ENCODE results near the gene AKAP13. TPM values are rescaled to one million over a fixed set of nuclear protein-coding genes. Genes with fewer than 3 reads are reported as not detected.

The AKAP13 gene
- total RNA-seq, 1 experiment from 2014 or later: 47.3 TPM

- no peak for TF ChIP-seq CTCF (conservative IDR thresholded peaks at IDR 0.05)
- no peak overlapping the region for H3T11ph ChIP-seq (ENCODE audit: low read length)
- H3K9me3 ChIP-seq (ENCODE audit: control insufficient read depth, low read depth, low read length): no peaks in the 10 kb centered on the region
- H3K56ac ChIP-seq (ENCODE audit: insufficient read length, low read depth, low read length): no peak overlapping the region
- H2BK12ac ChIP-seq (ENCODE audit: insufficient read length, low read depth, low read length): no peak overlapping the region
- no peak overlapping the region for H3K23ac ChIP-seq (ENCODE audit: insufficient read length, low read depth, low read length)
- H3K27ac Mint-ChIP-seq: no peak overlapping the region
- H2AFZ ChIP-seq (ENCODE audit: low read length): no peak overlapping the region
- no peak overlapping the region for H4K5ac ChIP-seq (ENCODE audit: insufficient read length, low read depth, low read length)
- no peak overlapping the region for H2BK120ac ChIP-seq (ENCODE audit: low read depth, low read length, poor library complexity, severe bottlenecking)
- no peak overlapping the region for H2BK15ac ChIP-seq (ENCODE audit: low read depth, low read length)
- no peaks in the 10 kb centered on the region for H3K27me3 Mint-ChIP-seq (ENCODE audit: low read depth)
- DNase-seq: no peak
- no peaks in the 10 kb centered on the region for H3K79me1 ChIP-seq (ENCODE audit: insufficient read depth, low read depth, low read length, poor library complexity, severe bottlenecking)
- WGBS (ENCODE audit: extremely low coverage, insufficient read length, low lambda C conversion rate): no CpG with 5 or more reads among the region's 1 CpG
- H2AK5ac ChIP-seq (ENCODE audit: insufficient read length, low read length): no peak overlapping the region
- H3K4me2 ChIP-seq (ENCODE audit: insufficient read depth, insufficient read length, low read length): no peak overlapping the region
- no peaks in the 10 kb centered on the region for H4K20me1 ChIP-seq (ENCODE audit: control insufficient read depth, insufficient read depth, insufficient read length)
- H3K4me1 ChIP-seq (ENCODE audit: insufficient read depth, low read length): no peaks in the 10 kb centered on the region
- no peak overlapping the region for H2BK5ac ChIP-seq (ENCODE audit: insufficient read length, low read length)
- no peaks in the 10 kb centered on the region for H3K27me3 ChIP-seq (ENCODE audit: insufficient read depth, low read length)
- H3K4me1 Mint-ChIP-seq: no peaks in the 10 kb centered on the region
- no peak overlapping the region for H3K27ac ChIP-seq (ENCODE audit: insufficient read length, low read depth, low read length)
- no peak overlapping the region for H4K91ac ChIP-seq (ENCODE audit: insufficient read length, low read depth, low read length)
- H3K18ac ChIP-seq (ENCODE audit: insufficient read length, low read depth, low read length): no peak overlapping the region
- no peak overlapping the region for H2BK20ac ChIP-seq (ENCODE audit: low read depth, low read length, poor library complexity, severe bottlenecking)
- H3K4ac ChIP-seq (ENCODE audit: low read depth, low read length): no peak overlapping the region
- no peaks in the 10 kb centered on the region for H3K23me2 ChIP-seq (ENCODE audit: insufficient read length, low read depth, low read length, poor library complexity, severe bottlenecking)
- H3K36me3 Mint-ChIP-seq (ENCODE audit: insufficient read depth in 1 of 3, low read depth in 3 of 3): peaks cover 3 to 25% (median 24%) of the 10 kb centered on the region in 3 experiments; a peak in 6 of 7 replicates
- no peak overlapping the region for H3K4me3 Mint-ChIP-seq
- H3K9ac ChIP-seq (ENCODE audit: extremely low read depth, insufficient read length, low read length): no peak overlapping the region
- no peaks in the 10 kb centered on the region for H3K9me3 Mint-ChIP-seq
- H3K14ac ChIP-seq (ENCODE audit: insufficient read depth, low read length): no peak overlapping the region
- H4K8ac ChIP-seq (replicated peaks; ENCODE audit: insufficient read length, low read depth, low read length): no peak overlapping the region
- no peaks in the 10 kb centered on the region for H3K79me2 ChIP-seq (ENCODE audit: insufficient read depth, low read length)
Measured at GRCh38 chr15:85672332-85673084, 292.1 kb downstream of the AKAP13 start.
